Measurements from ENCODE around the gene HDAC1.

The HDAC1 gene

GRCh38 chr1:32373996-32374592 is 82.2 kb downstream of the HDAC1 start:
- DNase-seq (ENCODE audit: low spot score) = no peak

- no peak for DNase-seq (ENCODE audit: low spot score)
Observed at GRCh38 chr1:32376199-32376598, 84.3 kb downstream of the HDAC1 start.

- DNase-seq (ENCODE audit: low spot score) = no peak
Observed at GRCh38 chr1:32377541-32378220, 85.8 kb downstream of the HDAC1 start.

GRCh38 chr1:32380057-32380456 is 88.2 kb downstream of the HDAC1 start:
- DNase-seq (ENCODE audit: low spot score) = no peak

Measured in germinal center (tissue), 1 donor.